K562 (cell line): ENCODE results near the gene DGKB. TPM values are rescaled to one million over a fixed set of nuclear protein-coding genes. Genes with fewer than 3 reads are reported as not detected.

Experiments used
- ATAC-seq: fragments of 200-7000 bp; cut with Tn5 transposase; 3 replicates; pipeline ENCODE4 v1.9.1; 2020; ENCODE audit warnings: moderate library complexity
- BruUV-seq: library from RNA; stranded (reverse); fragments of 400-500 nt; replicated peaks from 2 replicates; lab custom pipeline; 2021; lab: Mats Ljungman, UMichigan
- CTCF ChIA-PET: fragments of 300-600 bp; formaldehyde crosslinking; extraction: SDS; loops from one replicate; lab custom pipeline; 2021; ENCODE audit warnings: low intra/inter-chr PET ratio; lab: Yijun Ruan, JAX
- POLR2A ChIA-PET: fragments of 300-600, 350-650 bp; sonication (Branson Sonifier 250); formaldehyde crosslinking; extraction: SDS; loops from one replicate; lab custom pipeline; 2021; ENCODE audit warnings: antibody characterized with exemption, inconsistent platforms; lab: Yijun Ruan, JAX
- DNase-seq, 4 experiments: peaks; one replicate each; pipeline versions ENCODE4 v3.0.0 to v3.0.0-alpha.2; 2011 to 2018; ENCODE audit warnings: low spot score in 3 of 4, mixed read lengths in 3 of 4; ENCODE audit errors: extremely low read depth in 1 of 4
- FAIRE-seq: peaks from 2 replicates; lab custom pipeline; 2011; peaks lifted over from hg19 to GRCh38; lab: Jason Lieb, UNC
- H2AFZ ChIP-seq: 2 replicates; pipeline ENCODE4 v1.6.0; 2011; ENCODE audit warnings: low read depth, low read length, control low read depth, inconsistent platforms
- H3K27ac ChIP-seq: fragments of 200-600 bp; 3 replicates; pipeline ENCODE4 v1.8.0; 2011; ENCODE audit warnings: low read depth, mild to moderate bottlenecking, control low read depth, inconsistent platforms, low read length, moderate library complexity, mixed read lengths; ENCODE audit errors: extremely low read depth
- H3K27me3 ChIP-seq, 2 experiments: fragments of 300-600 bp in 1 of 2; 2 replicates in 1 of 2; 3 replicates in 1 of 2; pipeline versions ENCODE4 v1.6.0 to v1.8.0; 2011; ENCODE audit warnings: inconsistent platforms in 2 of 2, low read length in 2 of 2, mild to moderate bottlenecking in 1 of 2, mixed read lengths in 1 of 2, moderate library complexity in 1 of 2; ENCODE audit not compliant: control insufficient read depth in 2 of 2, insufficient read depth in 2 of 2
- H3K36me3 ChIP-seq: fragments of 300-600 bp; 3 replicates; pipeline ENCODE4 v1.8.0; 2011; ENCODE audit warnings: mild to moderate bottlenecking, low read length, inconsistent platforms; ENCODE audit not compliant: control insufficient read depth, insufficient read depth
- H3K4me1 ChIP-seq, 2 experiments: fragments of 200-600 bp in 1 of 2; replicated peaks in 1 of 2; 2 replicates in 1 of 2; 3 replicates in 1 of 2; pipeline versions ENCODE4 v1.5.1 to v1.8.0; 2011; ENCODE audit warnings: inconsistent platforms in 2 of 2, low read length in 2 of 2, mild to moderate bottlenecking in 1 of 2, mixed read lengths in 1 of 2, moderate library complexity in 1 of 2; ENCODE audit not compliant: control insufficient read depth in 2 of 2, insufficient read depth in 2 of 2
- H3K4me2 ChIP-seq: 2 replicates; pipeline ENCODE4 v1.6.1; 2011; ENCODE audit warnings: low read length, control low read depth, inconsistent platforms, mixed read lengths; ENCODE audit not compliant: insufficient read depth
- H3K4me3 ChIP-seq: fragments of 200-600 bp; sonication (generic), shearing (Covaris generic); 2 replicates; pipeline ENCODE4 v1.5.1; 2016; ENCODE audit warnings: control low read depth, inconsistent platforms
- H3K79me2 ChIP-seq: fragments of 200-600 bp; 3 replicates; pipeline ENCODE4 v1.8.0; 2011; ENCODE audit warnings: low read length, inconsistent platforms; ENCODE audit not compliant: control insufficient read depth, insufficient read depth
- H3K9ac ChIP-seq, 2 experiments: 2 replicates each; pipeline versions ENCODE4 v1.6.0 to v1.6.1; 2011; ENCODE audit warnings: low read depth in 2 of 2, low read length in 2 of 2, control low read depth in 1 of 2, inconsistent platforms in 1 of 2, mild to moderate bottlenecking in 1 of 2, mixed read lengths in 1 of 2; ENCODE audit not compliant: insufficient read depth in 1 of 2
- H3K9me1 ChIP-seq: one replicate; pipeline ENCODE4 v1.6.0; 2011; ENCODE audit warnings: inconsistent platforms, mild to moderate bottlenecking, low read length, moderate library complexity; ENCODE audit not compliant: control insufficient read depth, insufficient read depth
- H3K9me3 ChIP-seq: replicated peaks from 2 replicates; pipeline ENCODE4 v1.5.1; 2011; ENCODE audit warnings: low read depth, low read length, inconsistent platforms; ENCODE audit not compliant: control insufficient read depth, insufficient read depth
- H4K20me1 ChIP-seq: replicated peaks from 2 replicates; pipeline ENCODE4 v1.6.1; 2011; ENCODE audit warnings: low read length, inconsistent platforms, mixed read lengths; ENCODE audit not compliant: control insufficient read depth, insufficient read depth
- HOXB6 ChIP-seq: fragments of 250-450 bp; sonication (Bioruptor Pico); IDR thresholded peaks from 2 replicates; pipeline ENCODE4 v1.5.1; 2022; ENCODE audit warnings: mild to moderate bottlenecking, borderline replicate concordance
- HSF4 ChIP-seq: fragments of 250-450 bp; sonication (Bioruptor Pico); IDR thresholded peaks from 2 replicates; pipeline ENCODE4 v2.1.2; 2022; ENCODE audit warnings: mild to moderate bottlenecking, moderate library complexity, borderline replicate concordance
- KHSRP ChIP-seq: fragments of 450-650 bp; IDR thresholded peaks from 2 replicates; pipeline ENCODE4 v1.6.1; 2017
- TCFL5 ChIP-seq: fragments of 250-450 bp; sonication (Bioruptor Pico); conservative IDR thresholded peaks from 2 replicates; pipeline ENCODE4 v1.6.1; 2021; ENCODE audit warnings: mild to moderate bottlenecking, moderate library complexity, matching md5 sums
- ZNF133 ChIP-seq: fragments of 250-450 bp; sonication (Bioruptor Pico); IDR thresholded peaks from 2 replicates; pipeline ENCODE4 v1.4.0; 2020; ENCODE audit warnings: mild to moderate bottlenecking
- ZNF384 ChIP-seq: IDR thresholded peaks from 2 replicates; pipeline ENCODE4 v1.6.1; 2012; ENCODE audit warnings: low read depth, low read length, improper control_type of control experiment
- ZNF41 ChIP-seq: fragments of 250-450 bp; sonication (Bioruptor Pico); conservative IDR thresholded peaks from 2 replicates; pipeline ENCODE4 v1.4.0; 2020; ENCODE audit warnings: mild to moderate bottlenecking
- WGBS: fragments of 100-300 bp; shearing (Covaris generic); methylation state at CpG from one replicate; pipeline ENCODE4 v1.1.6; 2016; ENCODE audit warnings: low coverage, mixed read lengths; ENCODE audit not compliant: insufficient coverage; ENCODE audit errors: missing lambda C conversion rate; 5-methylcytosine and 5-hydroxymethylcytosine counted together
- in situ Hi-C: fragments of 300-500 bp; cut with MboI; formaldehyde crosslinking; loops from 4 replicates; pipeline ENCODE4 v1.15.0; 2018; ENCODE audit warnings: inconsistent platforms, mixed read lengths
- intact Hi-C: fragments of 100-400 bp; cut with micrococcal nuclease; formaldehyde crosslinking; loops from 2 replicates; pipeline ENCODE4 v1.14.2; 2022
- polyA plus RNA-seq, 8 experiments: library from polyadenylated mRNA; depleted of rRNA in 4 of 8; stranded (reverse) in 5 of 8; unstranded in 3 of 8; fragments of >200 nt; fragmentation: Nextera tagmentation in 2 of 8; fragmentation: Illumina TruSeq in 1 of 8; extraction: Ambion mirVana in 2 of 8; extraction: Trizol in 1 of 8; gene quantifications; 2 replicates each; pipeline versions ENCODE4 v1.2.1 to v1.2.3, GENCODE V29; 2011 to 2014; ENCODE audit warnings: inconsistent platforms in 1 of 8, missing spikeins in 1 of 8
- total RNA-seq, 7 experiments: library from RNA; depleted of rRNA in 6 of 7; stranded (reverse); fragments of >200 nt in 6 of 7; fragmentation: Illumina TruSeq in 2 of 7; extraction: Trizol in 2 of 7; gene quantifications; 2 replicates each; pipeline versions ENCODE4 v1.2.1 to v1.2.3, GENCODE V29; 2011 to 2021; ENCODE audit warnings: low replicate concordance in 1 of 7
- TF ChIP-seq, protein P1 (sequence below): fragments of 250-450 bp; sonication (Bioruptor Pico); IDR thresholded peaks from 2 replicates; pipeline ENCODE4 v1.4.0; 2020; ENCODE audit warnings: mild to moderate bottlenecking, moderate library complexity
- TF ChIP-seq, protein P2 (sequence below), 2 experiments: fragments of 450-650 bp in 1 of 2; sonication (generic) in 1 of 2; formaldehyde crosslinking in 1 of 2; IDR thresholded peaks in 1 of 2; conservative IDR thresholded peaks in 1 of 2; 2 replicates each; pipeline versions ENCODE4 v1.6.1 to v1.8.1; 2016 to 2023; ENCODE audit warnings: mild to moderate bottlenecking in 2 of 2, moderate library complexity in 2 of 2, inconsistent platforms in 1 of 2, missing genetic modification reagents in 1 of 2

Gene DGKB
- total and polyA plus RNA-seq, 9 of the 15 experiments (the other 6 are each of a cell fraction or from before 2014, with no cell fraction given) = 0.01 TPM; not detected in 8

DNA sequence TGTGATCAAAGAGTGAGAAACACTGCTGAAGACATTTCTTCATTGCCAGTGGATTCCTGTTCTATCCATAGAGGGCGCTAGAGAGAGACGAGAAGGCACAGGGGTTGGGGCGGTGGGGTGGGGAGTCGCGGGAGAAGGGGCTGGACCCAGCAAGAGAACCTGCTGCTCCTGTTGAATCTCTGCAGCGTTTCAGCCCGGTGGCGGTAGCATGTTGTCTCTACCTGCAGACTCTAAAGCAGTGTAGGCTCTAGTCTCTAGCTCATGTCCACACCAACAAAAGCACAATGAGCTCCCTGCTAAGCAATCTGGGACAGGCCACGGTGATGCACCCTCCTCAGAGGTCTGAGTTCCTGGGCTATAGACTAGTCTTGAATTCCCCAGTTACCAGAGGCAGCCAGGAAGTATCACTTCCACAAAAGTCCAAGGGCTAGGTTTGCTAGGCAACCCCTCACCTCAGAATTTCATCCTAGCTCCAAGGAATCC lies 167.7 kb downstream of the DGKB start (continued):
- TF ChIP-seq, protein P1, sequence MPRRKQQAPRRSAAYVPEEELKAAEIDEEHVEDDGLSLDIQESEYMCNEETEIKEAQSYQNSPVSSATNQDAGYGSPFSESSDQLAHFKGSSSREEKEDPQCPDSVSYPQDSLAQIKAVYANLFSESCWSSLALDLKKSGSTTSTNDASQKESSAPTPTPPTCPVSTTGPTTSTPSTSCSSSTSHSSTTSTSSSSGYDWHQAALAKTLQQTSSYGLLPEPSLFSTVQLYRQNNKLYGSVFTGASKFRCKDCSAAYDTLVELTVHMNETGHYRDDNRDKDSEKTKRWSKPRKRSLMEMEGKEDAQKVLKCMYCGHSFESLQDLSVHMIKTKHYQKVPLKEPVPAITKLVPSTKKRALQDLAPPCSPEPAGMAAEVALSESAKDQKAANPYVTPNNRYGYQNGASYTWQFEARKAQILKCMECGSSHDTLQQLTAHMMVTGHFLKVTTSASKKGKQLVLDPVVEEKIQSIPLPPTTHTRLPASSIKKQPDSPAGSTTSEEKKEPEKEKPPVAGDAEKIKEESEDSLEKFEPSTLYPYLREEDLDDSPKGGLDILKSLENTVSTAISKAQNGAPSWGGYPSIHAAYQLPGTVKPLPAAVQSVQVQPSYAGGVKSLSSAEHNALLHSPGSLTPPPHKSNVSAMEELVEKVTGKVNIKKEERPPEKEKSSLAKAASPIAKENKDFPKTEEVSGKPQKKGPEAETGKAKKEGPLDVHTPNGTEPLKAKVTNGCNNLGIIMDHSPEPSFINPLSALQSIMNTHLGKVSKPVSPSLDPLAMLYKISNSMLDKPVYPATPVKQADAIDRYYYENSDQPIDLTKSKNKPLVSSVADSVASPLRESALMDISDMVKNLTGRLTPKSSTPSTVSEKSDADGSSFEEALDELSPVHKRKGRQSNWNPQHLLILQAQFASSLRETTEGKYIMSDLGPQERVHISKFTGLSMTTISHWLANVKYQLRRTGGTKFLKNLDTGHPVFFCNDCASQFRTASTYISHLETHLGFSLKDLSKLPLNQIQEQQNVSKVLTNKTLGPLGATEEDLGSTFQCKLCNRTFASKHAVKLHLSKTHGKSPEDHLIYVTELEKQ (CRISPR knock-in tag) = no peak
- TF ChIP-seq, protein P2, sequence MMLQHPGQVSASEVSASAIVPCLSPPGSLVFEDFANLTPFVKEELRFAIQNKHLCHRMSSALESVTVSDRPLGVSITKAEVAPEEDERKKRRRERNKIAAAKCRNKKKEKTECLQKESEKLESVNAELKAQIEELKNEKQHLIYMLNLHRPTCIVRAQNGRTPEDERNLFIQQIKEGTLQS (IDR thresholded peaks at IDR 0.05) = no peak
- TF ChIP-seq, protein P2 (CRISPR knock-in tag; conservative IDR thresholded peaks at IDR 0.05) = no peak
- TF ChIP-seq HOXB6 (CRISPR knock-in tag) = no peak
- TF ChIP-seq KHSRP = no peak
- no peak for TF ChIP-seq HSF4 (CRISPR knock-in tag)

DNA sequence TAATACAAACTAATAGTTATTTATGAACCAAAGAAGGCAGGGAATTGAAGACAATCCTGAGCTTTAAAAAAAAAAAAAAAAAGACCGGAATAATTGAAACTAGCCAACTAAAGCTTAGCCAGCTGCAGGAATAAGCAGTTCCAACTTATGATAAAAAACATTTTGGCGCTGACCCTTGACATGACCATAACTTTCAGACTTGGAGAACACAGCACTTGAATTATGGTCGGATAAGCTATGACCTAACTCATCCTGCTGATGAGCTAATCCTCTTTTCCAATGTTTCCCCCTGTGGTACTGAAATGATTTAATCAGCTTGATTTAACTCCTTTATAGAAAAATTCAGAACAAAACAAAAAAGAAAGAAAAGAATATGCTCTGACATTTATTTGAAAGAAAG lies 181.8 kb downstream of the DGKB start:
- BruUV-seq = no TSS peak
- Histone ChIP-seq H3K9me1 (no peaks in the 10 kb centered on the region), H3K36me3 (no peaks in the 10 kb centered on the region), H3K4me1 (no peaks in the 10 kb centered on the region), H3K9ac (no peak overlapping the region), H2AFZ (no peak overlapping the region), H4K20me1 (no peaks in the 10 kb centered on the region), H3K27ac (no peak overlapping the region), H3K4me3 (no peak overlapping the region), H3K79me2 (no peaks in the 10 kb centered on the region), H3K4me2 (no peak overlapping the region), H3K9me3 (no peaks in the 10 kb centered on the region), H3K27me3 (no peaks in the 10 kb centered on the region)
- intact Hi-C loops = no loop called here
- TF ChIP-seq TCFL5 (CRISPR knock-in tag) (no peak), ZNF133 (CRISPR knock-in tag) (no peak), ZNF41 (CRISPR knock-in tag) (no peak), ZNF384 (no peak)
- no peak for ATAC-seq
- no peak for FAIRE-seq
- POLR2A ChIA-PET = no interaction called here
- in situ Hi-C loops = loop anchor here (25.0 kb wide), 1 partner anchor 1342 kb away; no protein-coding TSS in a partner anchor
- 0% methylated on average over 3 of the region's 3 CpGs for WGBS
- CTCF ChIA-PET = no interaction called here
- no peak for DNase-seq
